HG02571 (cell line): Measurements from ENCODE around the gene IFT81.
"Not testable (repeated sequence)": the region's sequence is repeated elsewhere in the genome, so short reads cannot be mapped to it uniquely, and the experiment has no call there.

Source experiments
- ATAC-seq: cut with Tn5 transposase; IDR thresholded peaks from one replicate; pipeline ENCODE4 v1.9.1; 2021; ENCODE audit warnings: mild to moderate bottlenecking, moderate library complexity; ENCODE audit not compliant: unreplicated experiment

IFT81 gene

DNA sequence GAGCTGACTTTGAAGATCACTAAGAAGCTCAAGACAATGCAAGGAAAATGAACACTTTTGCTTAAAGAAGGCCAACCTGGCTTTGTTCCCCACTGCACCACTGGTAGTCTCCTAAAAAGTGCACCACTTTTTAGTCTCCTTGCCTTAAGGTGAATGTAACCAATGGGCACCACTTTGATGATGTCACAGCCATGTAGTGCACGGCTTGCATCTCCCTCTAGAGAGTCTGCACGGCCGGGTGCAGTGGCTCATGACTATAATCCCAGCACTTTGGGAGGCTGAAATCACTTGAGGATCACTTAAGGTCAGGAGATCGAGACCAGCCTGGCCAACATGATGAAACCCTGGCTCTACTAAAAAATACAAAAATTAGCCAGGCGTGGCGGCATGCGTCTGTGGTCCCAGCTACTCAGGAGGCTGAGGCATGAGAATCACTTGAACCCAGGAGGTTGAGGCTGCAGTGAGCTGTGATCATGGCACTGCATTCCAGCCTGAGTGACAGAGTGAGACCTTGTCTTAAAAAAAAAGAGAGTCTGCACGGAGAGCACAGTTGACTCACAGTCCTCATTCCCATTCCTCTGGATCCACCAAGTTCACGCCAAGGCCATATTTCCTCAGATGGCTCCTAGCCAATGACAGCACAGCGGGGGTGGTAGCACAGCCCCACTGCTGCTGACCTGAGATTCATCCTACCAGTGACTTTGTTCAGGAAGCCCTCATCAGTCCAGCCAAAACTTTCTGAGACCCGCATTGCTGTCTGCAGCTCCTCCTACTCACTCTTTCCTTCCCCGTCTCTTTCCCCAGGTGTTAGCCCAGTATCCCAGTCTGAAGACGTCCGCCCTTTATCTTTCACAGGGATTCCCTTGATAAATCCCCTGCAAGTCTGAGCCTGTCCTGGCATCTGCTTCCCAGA, 16.5 kb upstream of the IFT81 start:
- no peak for ATAC-seq

DNA sequence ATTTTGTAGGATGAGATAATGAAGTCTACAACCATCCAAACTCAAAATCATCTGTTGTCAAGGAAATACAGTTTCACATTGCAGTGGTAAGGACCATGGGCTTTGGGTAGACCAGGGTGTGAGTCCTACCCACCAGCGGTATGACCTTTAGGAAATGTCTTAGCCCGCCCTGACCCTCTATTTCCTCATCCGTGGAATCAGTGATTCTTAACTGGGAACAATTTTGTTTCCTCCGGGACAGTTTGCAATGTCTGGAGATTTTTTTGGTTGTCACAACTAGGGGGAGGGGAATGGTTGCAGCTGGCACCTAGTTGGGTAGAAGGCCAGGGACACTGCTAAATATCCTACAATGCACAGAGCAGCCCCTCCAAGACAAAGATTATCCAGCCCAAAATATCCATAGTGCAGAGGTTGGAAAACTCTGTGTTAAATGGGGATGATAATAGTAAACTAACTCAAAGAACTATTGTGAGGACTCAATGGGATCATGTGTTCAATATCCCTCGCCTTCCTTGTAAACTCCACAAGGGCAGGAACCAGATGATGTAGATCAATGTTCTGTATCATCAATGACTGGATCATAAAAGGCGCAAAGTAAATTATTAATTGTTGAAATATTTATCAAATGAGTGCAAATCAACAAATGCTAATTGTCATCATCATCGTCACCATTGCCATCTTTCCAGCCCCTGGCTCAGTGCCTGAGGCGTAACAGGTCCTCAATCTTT, 15.7 kb upstream of the IFT81 start:
- no peak for ATAC-seq

DNA sequence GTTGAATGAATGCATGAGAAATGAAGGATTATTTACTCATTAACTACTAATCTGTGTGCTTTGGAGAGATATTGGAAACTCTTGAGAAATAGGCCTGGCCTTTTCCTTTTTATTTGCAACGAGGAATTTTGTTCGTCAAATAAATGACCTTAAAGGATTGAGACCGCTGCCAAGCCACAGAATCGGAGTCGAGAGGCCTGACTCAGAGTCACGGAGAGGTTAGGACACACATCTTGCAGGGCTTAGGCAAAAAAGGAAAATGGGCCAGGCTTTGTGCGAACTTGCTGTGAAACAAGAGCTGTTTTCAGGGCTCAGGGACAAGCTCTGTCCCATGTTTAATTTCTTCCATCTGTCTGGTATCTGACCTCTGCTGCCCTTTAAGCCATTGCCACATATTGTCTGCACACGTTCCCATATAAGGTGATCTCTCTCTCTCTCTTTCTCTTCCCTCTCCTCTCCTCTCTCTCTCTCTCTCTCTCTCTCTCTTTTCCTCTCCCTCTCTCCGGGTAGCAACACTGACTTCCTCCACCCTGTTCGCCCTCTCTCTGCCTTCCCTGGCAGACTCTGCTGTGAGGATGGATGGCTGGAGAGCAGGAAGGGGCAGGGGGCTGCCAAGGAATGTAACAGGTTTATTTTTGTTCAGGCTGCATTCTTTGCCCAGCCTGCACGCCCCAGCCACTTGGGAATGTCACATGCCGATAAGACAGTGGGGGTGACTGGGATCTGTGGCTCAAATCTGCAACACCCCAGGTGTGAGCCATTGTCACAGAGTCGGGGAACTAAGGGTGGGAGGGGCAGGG, 14.9 kb upstream of the IFT81 start:
- ATAC-seq, result no peak

DNA sequence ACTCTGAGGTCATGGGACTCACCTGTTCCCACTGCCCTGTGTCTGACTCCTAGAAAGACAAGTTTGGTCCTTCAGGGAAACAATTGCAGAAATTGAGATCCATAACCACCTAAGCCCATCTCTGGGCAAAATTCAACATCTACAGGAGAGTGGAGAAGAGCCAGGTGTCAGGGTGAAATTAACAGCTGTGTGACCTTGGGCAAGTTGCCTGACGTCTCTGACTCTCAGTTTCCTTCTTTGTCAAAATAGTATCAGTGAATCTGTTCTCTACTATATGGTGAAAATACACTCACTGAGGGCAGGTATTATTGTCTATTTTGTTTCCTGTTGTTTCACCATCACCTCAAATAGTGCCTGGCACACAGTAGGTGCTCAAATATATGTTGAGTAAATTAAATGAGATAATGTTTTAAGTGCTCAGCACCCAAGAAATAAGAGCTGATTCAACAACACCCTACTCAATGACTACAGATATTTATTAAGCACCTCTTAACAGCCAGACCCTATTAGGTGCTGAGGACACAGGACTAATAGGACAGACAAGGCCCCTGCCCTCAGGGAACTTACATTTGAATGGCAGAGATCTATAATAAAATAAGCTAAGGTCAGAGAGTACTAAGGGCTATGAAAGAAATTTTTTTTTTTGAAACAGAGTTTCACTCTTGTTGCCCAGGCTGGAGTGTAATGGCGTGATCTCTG, 14.2 kb upstream of the IFT81 start:
- ATAC-seq, result no peak

DNA sequence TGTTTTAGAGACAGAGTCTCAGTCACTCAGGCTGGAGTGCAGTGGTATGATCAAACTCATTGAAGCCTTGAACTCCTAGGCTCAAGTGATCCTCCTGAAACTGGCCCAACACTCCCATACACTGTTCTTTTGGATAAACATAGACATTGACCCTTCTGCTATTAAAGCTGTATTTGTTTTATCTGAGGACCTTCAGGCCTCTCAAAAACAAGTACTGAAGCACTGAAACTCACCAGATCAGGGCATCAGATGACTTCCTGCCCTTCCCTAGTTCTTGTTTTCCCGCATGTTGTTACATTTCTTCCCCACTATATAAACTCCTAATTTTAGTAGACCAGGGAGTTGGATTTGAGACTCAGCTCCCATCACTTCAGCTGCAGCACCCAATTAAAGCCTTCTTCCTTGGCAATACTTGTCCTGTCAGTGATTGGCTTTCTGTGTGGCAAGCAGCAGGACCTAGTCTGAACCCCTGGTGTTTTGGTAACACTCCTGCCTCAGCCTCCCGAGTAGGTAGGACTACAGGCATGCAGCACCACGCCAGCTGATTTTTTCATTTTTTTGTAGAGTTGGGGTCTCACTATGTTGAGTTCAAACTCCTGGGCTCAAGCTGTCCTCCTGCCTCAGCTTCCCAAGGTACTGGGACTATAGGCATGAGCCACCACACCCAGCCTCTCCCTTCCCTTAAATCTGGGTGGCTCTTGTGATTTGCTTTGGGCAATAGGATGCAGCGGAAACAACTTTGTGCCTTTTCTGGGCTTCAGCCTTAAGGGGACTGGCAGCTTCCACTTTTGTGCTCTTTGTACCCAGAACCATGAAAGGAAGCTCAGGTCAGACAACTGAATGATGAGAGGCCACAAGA, 12.5 kb upstream of the IFT81 start:
- no peak for ATAC-seq

DNA sequence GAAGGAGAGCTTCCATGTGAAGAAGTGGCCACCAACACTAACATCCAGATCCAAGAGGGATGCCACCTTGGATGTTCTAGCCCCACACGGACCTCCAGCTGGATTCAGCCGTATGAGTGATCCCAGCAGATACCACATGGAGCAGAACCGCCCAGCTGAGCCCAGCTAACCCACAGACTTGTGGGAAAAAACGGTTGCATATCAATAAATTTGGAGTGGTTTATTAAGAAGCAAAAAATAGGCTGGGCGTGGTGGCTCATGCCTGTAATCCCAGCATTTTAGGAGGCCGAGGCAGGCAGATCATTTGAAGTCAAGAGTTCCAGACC, 11.9 kb upstream of the IFT81 start:
- no peak for ATAC-seq

DNA sequence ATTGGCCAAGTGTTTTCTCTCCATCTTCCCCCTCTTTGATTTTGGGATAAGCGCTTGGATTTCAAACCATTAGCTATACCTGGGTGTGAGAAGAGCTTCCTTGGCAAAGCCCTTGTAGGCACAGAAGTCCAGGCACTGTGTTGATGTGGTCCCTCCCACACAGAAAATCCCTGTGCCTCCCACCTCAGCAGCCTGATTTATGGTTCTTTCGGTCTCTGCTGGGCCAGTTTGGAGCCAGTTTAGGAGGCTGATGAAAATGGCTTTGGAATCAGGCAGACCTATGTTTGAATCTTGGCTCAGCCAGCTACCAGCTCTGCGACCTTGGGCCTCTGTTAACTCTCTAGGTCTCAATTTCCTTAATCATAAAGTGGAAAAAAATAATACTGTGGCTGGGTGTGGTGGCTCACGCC, 9.6 kb upstream of the IFT81 start:
- no peak for ATAC-seq

DNA sequence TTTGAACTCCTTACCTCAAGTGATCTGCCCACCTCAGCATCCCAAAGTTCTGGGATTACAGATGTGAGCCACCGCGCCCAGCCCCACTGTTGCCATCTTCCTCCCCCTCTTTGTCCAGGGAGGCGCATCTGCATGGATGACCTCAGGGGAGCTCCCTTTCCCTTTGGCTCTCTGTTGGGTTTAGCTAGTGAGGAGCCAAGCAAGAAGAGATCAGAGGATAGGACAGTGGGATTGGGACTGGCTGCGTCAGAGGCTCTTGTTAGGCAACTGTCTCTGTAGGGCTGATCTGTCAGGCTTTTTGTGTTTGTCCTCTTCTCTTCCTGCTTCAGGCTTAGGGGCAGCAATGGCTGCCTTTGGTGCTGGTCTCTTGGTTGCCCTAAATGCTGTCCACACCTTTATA, 8.5 kb upstream of the IFT81 start:
- ATAC-seq, result no peak

DNA sequence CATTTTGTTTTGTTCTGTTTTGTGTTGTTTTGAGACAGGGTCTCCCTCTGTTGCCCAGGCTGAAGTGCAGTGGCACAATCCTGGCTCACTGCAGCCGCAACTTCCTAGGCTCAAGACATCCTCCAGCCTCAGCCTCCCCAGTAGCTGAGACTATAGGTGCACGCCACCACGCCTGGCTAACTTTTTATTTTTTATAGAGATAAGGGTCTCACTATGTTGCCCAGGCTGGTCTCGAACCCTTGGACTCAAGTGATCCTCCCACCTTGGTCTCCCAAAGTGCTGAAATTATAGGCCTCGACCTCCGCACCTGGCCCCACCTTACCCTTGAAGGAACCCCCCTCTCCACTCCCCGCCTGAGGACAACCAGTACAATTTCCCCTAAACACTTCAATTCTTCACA, 7.5 kb upstream of the IFT81 start:
- ATAC-seq, result no peak

DNA sequence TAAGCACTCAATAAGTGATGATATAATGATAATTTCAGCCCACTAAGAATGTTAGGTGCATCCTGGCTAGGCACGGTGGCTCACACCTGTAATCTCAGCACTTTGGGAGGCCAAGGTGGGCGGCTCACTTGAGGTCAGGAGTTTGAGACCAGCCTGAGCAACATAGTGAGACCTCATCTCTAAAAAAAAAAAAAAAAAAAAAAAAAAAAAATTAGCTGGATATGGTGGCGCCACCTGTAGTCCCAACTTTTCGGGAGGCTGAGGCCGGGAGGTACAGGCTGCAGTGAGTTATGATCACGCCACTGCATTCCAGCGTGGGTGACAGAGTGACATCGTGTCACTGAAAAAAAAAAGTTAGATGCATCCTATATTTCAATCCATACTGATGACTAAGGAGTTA, 6.9 kb upstream of the IFT81 start:
- ATAC-seq, result not testable (repeated sequence)

DNA sequence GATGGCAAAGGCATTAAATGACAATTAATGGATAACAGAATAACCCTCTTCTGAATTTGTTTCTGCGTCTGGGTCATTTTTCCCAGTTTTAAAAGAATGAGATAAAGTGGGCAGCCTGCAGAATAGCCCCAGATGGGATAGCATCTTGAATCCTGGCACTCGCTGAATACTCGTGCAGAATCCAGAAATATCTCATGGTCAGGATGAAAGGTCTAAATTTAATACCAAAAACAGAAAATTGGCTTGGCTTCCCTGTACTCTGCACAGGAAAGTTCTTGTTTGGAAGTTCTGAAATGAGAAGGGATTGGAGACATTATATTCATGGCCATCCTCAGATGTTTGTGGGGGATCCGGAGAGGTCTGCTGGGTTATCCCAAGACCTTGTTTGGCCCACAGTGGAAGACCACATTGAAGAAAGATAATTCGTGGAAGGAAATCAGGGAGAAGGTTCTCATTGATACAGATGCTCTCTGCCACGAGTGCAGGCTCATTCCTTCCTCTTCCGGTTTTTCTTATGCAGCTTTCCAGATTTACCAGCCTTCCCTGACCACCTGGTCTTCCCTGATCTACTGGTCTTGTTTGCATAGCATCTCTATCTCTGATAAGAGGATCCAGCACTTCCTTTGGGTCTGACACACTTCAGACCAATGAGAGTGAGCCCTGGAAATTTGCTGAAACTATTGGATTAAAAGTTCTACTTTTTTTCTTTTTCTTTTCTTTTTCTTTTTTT, 6.0 kb upstream of the IFT81 start:
- ATAC-seq, result no peak

DNA sequence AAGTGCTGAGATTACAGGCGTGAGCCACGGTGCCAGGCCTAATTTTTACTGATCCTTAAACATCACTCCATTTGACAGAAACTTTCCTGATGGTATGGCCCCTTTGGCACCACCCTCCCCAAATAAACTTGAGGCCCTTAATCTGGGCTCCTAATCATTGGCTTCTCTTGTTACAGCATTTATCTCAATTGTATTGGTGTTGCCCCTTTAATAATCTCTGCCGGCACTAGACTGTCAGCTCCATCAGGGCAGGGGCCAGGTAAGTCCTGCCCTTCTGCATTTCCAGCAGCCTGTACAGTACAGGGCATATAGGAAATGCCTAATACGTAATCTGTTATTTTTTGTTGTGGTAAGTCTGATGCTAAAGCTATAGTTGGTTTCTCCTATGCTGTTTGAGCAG, 1.2 kb upstream of the IFT81 start:
- no peak for ATAC-seq

DNA sequence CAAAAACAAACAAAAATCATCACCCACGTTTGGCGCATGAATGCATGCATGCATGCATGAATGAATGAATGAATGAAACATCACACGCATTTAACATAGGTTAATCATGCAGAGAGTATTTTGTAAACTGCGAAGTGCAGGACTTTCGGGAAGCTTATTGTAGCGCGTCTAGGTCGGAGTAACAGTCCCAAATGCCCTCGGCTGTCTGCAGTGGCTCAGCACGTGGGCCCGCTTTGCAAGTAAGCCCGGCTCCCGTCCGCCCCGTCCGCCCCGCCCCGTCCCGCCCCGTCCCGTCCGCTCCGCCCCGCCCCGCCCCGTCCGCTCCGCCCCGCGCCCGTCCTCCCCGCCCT, 263 bp upstream of the IFT81 start:
- peak; percentile 67 for ATAC-seq

DNA sequence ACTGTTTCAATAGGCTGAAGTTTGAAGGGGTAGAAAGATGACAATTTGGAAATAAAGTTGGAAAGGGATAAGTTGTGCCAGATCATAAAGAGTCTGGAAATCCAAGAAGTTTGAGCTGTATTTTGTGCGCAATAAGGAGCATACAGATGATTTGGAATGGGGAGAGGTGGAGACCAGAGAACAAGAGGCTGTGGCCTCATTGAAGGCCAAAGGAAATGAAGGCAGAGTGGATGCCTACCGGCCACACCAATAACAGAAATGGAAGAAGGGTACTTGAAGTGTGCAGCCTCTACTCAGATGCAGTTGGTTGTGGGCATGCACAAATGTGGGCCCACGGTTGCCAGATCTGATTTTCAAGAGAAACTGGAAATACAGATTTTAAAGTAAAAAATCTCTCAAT, 2.4 kb downstream of the IFT81 start:
- no peak for ATAC-seq

DNA sequence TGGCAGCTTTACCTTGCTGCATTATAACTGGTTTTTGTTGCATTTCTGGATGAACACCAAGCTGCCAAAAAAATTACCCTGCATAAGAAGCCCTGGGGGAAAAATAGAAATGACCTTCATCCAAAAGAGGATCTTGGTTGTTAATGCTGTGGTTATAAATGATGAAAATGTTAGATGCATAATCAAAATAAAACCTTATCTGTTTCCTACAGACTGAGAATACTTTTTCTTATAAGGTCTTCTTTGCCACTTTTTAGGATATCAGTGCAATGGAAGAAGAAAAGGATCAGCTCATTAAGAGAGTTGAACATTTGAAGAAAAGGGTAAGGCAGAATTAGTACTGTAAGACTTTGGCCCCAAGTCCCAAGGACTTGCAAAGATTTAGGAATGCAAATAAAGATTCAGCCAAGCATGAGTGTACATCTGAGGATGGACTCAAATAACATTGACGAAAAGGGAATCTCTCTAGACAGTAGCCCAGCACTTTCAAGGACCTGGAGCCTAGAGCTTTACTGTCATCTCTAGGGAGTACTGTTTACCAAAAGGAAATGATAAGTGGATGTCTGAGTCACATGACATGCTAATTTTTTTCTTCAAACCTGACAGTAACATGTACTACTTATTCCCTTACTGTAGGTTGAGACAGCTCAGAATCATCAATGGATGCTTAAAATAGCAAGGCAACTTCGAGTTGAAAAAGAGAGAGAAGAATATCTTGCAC, 10.7 kb downstream of the IFT81 start:
- ATAC-seq, result no peak

DNA sequence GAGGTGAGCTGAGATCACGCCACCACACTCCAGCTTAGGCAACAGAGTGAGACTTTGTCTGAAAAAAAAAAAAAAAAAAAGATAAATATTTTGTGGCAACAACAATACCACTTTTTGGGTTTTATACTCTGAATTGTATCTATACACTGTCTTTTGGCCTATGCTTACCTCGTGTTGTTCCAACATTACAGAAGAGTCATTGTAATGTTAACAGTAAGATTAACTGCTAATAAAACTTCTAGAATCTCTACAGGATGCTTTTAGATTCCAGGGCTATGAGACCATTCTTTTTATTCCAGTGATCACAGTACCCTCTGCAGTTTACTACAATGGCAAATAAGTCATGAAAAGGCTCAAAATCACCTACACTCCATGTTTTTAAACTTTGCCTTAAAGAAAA, 11.6 kb downstream of the IFT81 start:
- no peak for ATAC-seq

DNA sequence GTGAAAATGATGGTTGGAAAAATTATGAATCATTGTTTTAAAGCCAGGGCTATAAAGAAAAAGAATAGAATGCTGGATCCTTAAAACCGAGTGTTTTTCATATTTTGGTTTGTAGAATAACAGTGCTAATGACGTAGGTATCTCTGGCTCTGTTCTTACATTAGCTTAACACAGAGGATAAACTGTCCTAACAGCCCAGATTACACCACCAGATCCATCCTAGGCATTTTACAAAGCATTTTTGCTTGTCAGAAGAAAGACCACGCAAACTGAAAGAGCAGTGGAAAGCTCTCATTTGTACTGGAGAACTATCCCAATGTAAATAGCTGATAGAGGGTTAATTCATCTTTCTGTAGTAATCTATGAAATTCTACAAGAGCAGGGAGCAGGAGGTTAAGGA, 13.6 kb downstream of the IFT81 start:
- ATAC-seq, result no peak

DNA sequence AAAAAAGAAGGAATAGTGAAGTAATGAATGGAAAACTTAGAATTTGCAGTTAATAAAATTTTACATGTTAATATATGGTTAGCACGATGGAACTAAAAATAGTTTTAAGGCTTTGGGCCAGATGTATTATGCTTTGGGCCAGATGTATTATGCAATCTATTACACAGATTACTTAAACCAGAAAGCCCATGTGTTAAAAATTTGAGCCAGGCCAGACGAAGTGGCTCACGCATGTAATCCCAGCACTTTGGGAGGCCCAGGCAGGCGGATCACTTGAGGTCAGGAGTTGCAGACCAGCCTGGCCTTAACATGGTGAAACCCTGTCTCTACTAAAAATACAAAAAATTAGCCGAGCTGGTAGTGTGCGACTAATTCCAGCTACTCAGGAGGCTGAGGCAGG, 17.2 kb downstream of the IFT81 start:
- ATAC-seq, result no peak

DNA sequence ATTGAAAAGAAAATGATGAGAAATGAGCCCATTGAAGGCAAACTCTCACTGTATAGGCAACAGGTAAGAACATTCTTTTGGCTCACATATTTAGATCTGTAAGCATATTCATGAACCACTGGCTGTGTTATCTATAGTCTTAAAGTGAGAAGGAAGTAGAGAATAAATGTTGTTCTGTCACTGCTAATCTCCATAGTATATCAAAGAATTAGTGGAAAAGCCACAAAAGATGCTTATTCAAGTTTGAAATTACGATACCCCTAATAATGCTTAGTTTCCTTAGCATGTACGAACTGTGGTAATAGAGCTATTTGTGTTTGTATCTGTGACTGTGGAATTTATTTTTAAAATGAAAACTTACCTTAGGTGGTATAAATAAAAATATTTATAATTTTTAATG, 22.8 kb downstream of the IFT81 start:
- ATAC-seq, result no peak
